Keratinocyte (primary cell): Measurements from ENCODE around the gene BSCL2. TPM values are rescaled to one million over a fixed set of nuclear protein-coding genes. Genes with fewer than 3 reads are reported as not detected.

Source experiments
- DNase-seq: peaks from one replicate; pipeline ENCODE4 v3.0.0-alpha.2; 2011; ENCODE audit warnings: low read depth, missing footprints, low spot score
- FAIRE-seq: peaks from 2 replicates; lab custom pipeline; 2011; peaks lifted over from hg19 to GRCh38; lab: Jason Lieb, UNC
- H2AFZ ChIP-seq: 2 replicates; pipeline ENCODE4 v1.6.0; 2012; ENCODE audit warnings: low read length, control low read depth, inconsistent platforms; ENCODE audit not compliant: control insufficient read depth
- H3K27ac ChIP-seq: 2 replicates; pipeline ENCODE4 v1.5.1; 2011; ENCODE audit warnings: low read length; ENCODE audit not compliant: control insufficient read depth, insufficient read depth
- H3K27me3 ChIP-seq: 3 replicates; pipeline ENCODE4 v1.6.0; 2011; ENCODE audit warnings: low read length; ENCODE audit not compliant: control insufficient read depth, insufficient read depth; ENCODE audit errors: extremely low read depth
- H3K36me3 ChIP-seq, 2 experiments: 2 replicates in 1 of 2; 3 replicates in 1 of 2; pipeline ENCODE4 v1.5.1; 2011; ENCODE audit warnings: low read length in 2 of 2, mild to moderate bottlenecking in 1 of 2; ENCODE audit not compliant: control insufficient read depth in 2 of 2, insufficient read depth in 2 of 2; ENCODE audit errors: extremely low read depth in 1 of 2
- H3K4me1 ChIP-seq: 3 replicates; pipeline ENCODE4 v1.5.1; 2011; ENCODE audit warnings: low read length; ENCODE audit not compliant: control insufficient read depth, insufficient read depth; ENCODE audit errors: extremely low read depth
- H3K4me2 ChIP-seq: 3 replicates; pipeline ENCODE4 v1.6.0; 2011; ENCODE audit warnings: low read depth, low read length; ENCODE audit not compliant: control insufficient read depth, insufficient read depth; ENCODE audit errors: extremely low read depth
- H3K4me3 ChIP-seq, 3 experiments: fragments of 200-600 bp in 1 of 3; sonication (generic) in 1 of 3; 2 replicates in 2 of 3; 3 replicates in 1 of 3; pipeline ENCODE4 v1.5.1; 2011 to 2016; ENCODE audit warnings: low read length in 3 of 3, mild to moderate bottlenecking in 3 of 3, control low read depth in 2 of 3, inconsistent platforms in 1 of 3, low read depth in 1 of 3, mixed read lengths in 1 of 3, mixed run types in 1 of 3, moderate library complexity in 1 of 3; ENCODE audit not compliant: control insufficient read depth in 2 of 3, insufficient read depth in 2 of 3; ENCODE audit errors: extremely low read depth in 1 of 3
- H3K79me2 ChIP-seq: 2 replicates; pipeline ENCODE4 v1.6.0; 2012; ENCODE audit warnings: low read length; ENCODE audit not compliant: control insufficient read depth, insufficient read depth
- H3K9ac ChIP-seq: 3 replicates; pipeline ENCODE4 v1.6.0; 2011; ENCODE audit warnings: low read length; ENCODE audit not compliant: control insufficient read depth, insufficient read depth; ENCODE audit errors: extremely low read depth
- H3K9me1 ChIP-seq: 3 replicates; pipeline ENCODE4 v1.6.0; 2011; ENCODE audit warnings: low read length; ENCODE audit not compliant: control insufficient read depth, insufficient read depth; ENCODE audit errors: extremely low read depth
- H3K9me3 ChIP-seq: 2 replicates; pipeline ENCODE4 v1.5.1; 2012; ENCODE audit warnings: low read depth, low read length; ENCODE audit not compliant: control insufficient read depth
- H4K20me1 ChIP-seq: 3 replicates; pipeline ENCODE4 v1.6.0; 2011; ENCODE audit warnings: low read length; ENCODE audit not compliant: control insufficient read depth, insufficient read depth; ENCODE audit errors: extremely low read depth
- CTCF ChIP-seq, 3 experiments: IDR thresholded peaks in 1 of 3; conservative IDR thresholded peaks in 1 of 3; optimal IDR thresholded peaks in 1 of 3; 2 replicates in 2 of 3; 3 replicates in 1 of 3; pipeline versions ENCODE3 to v1.5.1; 2011; ENCODE audit warnings: low read length in 3 of 3, mild to moderate bottlenecking in 3 of 3, moderate library complexity in 2 of 3, control low read depth in 1 of 3, inconsistent platforms in 1 of 3; ENCODE audit not compliant: insufficient read depth in 2 of 3; ENCODE audit errors: extremely low read depth in 1 of 3
- EZH2 ChIP-seq: IDR thresholded peaks from one replicate; pipeline ENCODE4 v1.6.1; 2012; ENCODE audit warnings: inconsistent platforms, mild to moderate bottlenecking, low read length, moderate library complexity
- dilution Hi-C: fragments of 300-500 bp; cut with MboI; formaldehyde crosslinking; loops from one replicate; pipeline ENCODE4 v1.7.0; 2020; ENCODE audit warnings: low sequenced_read_pairs; ENCODE audit not compliant: extremely low pct_ligation_motif_present
- polyA plus RNA-seq, 5 experiments: library from polyadenylated mRNA; depleted of rRNA in 3 of 5; stranded (reverse) in 3 of 5; stranded (forward) in 1 of 5; unstranded in 1 of 5; fragments of >200 nt; gene quantifications; 1 replicate in 1 of 5; 2 replicates in 3 of 5; 3 replicates in 1 of 5; pipeline versions ENCODE4 v1.2.1 to v1.2.3, GENCODE V29; 2011 to 2012; ENCODE audit warnings: missing spikeins in 2 of 5, low read depth in 1 of 5, low replicate concordance in 1 of 5

BSCL2 gene
- polyA plus RNA-seq, 1 donor (not counting 4 experiments of a cell fraction or from before 2014, with no cell fraction given): 21.9 TPM

GRCh38 chr11:62713343-62713742, 6.1 kb upstream of the BSCL2 start:
- peaks cover 26 to 34% of the 10 kb centered on the region in 2 experiments for H3K36me3 ChIP-seq
- no peak overlapping the region for H3K9ac ChIP-seq
- dilution Hi-C loops: no loop called here
- FAIRE-seq (no peak), DNase-seq (no peak)
- H3K79me2 ChIP-seq: peaks cover 19% of the 10 kb centered on the region
- no peaks in the 10 kb centered on the region for H3K27me3 ChIP-seq
- H3K9me3 ChIP-seq: no peaks in the 10 kb centered on the region
- no peak overlapping the region for H3K27ac ChIP-seq
- H2AFZ ChIP-seq: no peak overlapping the region
- H3K9me1 ChIP-seq: no peaks in the 10 kb centered on the region
- TF ChIP-seq EZH2 (no peak), CTCF (optimal IDR thresholded peaks at IDR 0.05 in 1 of 3, IDR thresholded peaks at IDR 0.05 in 1 of 3, conservative IDR thresholded peaks at IDR 0.05 in 1 of 3; ENCODE audit: extremely low read depth in 1 of 3, insufficient read depth in 2 of 3, low read length in 3 of 3) (no peak)
- no peaks in the 10 kb centered on the region for H4K20me1 ChIP-seq
- H3K4me1 ChIP-seq: peaks cover 17% of the 10 kb centered on the region
- no peak overlapping the region for H3K4me2 ChIP-seq
- H3K4me3 ChIP-seq: no peak overlapping the region

GRCh38 chr11:62712861-62713260, 5.6 kb upstream of the BSCL2 start:
- H3K4me1 ChIP-seq: peaks cover 19% of the 10 kb centered on the region
- no peaks in the 10 kb centered on the region for H3K27me3 ChIP-seq
- no peak overlapping the region for H2AFZ ChIP-seq
- H3K4me2 ChIP-seq: no peak overlapping the region
- DNase-seq (no peak), FAIRE-seq (no peak)
- no peaks in the 10 kb centered on the region for H4K20me1 ChIP-seq
- H3K9ac ChIP-seq: no peak overlapping the region
- no peaks in the 10 kb centered on the region for H3K9me3 ChIP-seq
- dilution Hi-C loops: no loop called here
- H3K27ac ChIP-seq: no peak overlapping the region
- H3K4me3 ChIP-seq: no peak overlapping the region
- peaks cover 24 to 34% of the 10 kb centered on the region in 2 experiments for H3K36me3 ChIP-seq
- no peaks in the 10 kb centered on the region for H3K9me1 ChIP-seq
- peaks cover 19% of the 10 kb centered on the region for H3K79me2 ChIP-seq
- TF ChIP-seq CTCF (optimal IDR thresholded peaks at IDR 0.05 in 1 of 3, IDR thresholded peaks at IDR 0.05 in 1 of 3, conservative IDR thresholded peaks at IDR 0.05 in 1 of 3; ENCODE audit: extremely low read depth in 1 of 3, insufficient read depth in 2 of 3, low read length in 3 of 3): no peak
- TF ChIP-seq EZH2: no peak
